Measurements from ENCODE around the gene ADGRD2. TPM values are rescaled to one million over a fixed set of nuclear protein-coding genes. Genes with fewer than 3 reads are reported as not detected.
A peak's percentile ranks its signal among the peaks of the same experiment; 100 is the strongest.

The ADGRD2 gene
- total RNA-seq, 1 donor = not detected

GRCh38 chr9:124522121-124523098 lies 72.2 kb downstream of the ADGRD2 start:
- TF ChIP-seq, protein P1, sequence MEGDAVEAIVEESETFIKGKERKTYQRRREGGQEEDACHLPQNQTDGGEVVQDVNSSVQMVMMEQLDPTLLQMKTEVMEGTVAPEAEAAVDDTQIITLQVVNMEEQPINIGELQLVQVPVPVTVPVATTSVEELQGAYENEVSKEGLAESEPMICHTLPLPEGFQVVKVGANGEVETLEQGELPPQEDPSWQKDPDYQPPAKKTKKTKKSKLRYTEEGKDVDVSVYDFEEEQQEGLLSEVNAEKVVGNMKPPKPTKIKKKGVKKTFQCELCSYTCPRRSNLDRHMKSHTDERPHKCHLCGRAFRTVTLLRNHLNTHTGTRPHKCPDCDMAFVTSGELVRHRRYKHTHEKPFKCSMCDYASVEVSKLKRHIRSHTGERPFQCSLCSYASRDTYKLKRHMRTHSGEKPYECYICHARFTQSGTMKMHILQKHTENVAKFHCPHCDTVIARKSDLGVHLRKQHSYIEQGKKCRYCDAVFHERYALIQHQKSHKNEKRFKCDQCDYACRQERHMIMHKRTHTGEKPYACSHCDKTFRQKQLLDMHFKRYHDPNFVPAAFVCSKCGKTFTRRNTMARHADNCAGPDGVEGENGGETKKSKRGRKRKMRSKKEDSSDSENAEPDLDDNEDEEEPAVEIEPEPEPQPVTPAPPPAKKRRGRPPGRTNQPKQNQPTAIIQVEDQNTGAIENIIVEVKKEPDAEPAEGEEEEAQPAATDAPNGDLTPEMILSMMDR (IDR thresholded peaks at IDR 0.05; ENCODE audit: insufficient read depth, low read length) = no peak
- no peak for DNase-seq (ENCODE audit: low read depth)

GRCh38 chr9:124526174-124526573 lies 75.9 kb downstream of the ADGRD2 start:
- TF ChIP-seq, protein P1 (IDR thresholded peaks at IDR 0.05; ENCODE audit: insufficient read depth, low read length) = no peak
- DNase-seq (ENCODE audit: low read depth) = no peak
- no peak overlapping the region for H3K4me3 ChIP-seq (ENCODE audit: low read depth, low read length)

More at GRCh38 chr9:124522121-124523098, 72.2 kb downstream of the ADGRD2 start:
- H3K4me3 ChIP-seq (ENCODE audit: low read depth, low read length) = no peak overlapping the region

DNA sequence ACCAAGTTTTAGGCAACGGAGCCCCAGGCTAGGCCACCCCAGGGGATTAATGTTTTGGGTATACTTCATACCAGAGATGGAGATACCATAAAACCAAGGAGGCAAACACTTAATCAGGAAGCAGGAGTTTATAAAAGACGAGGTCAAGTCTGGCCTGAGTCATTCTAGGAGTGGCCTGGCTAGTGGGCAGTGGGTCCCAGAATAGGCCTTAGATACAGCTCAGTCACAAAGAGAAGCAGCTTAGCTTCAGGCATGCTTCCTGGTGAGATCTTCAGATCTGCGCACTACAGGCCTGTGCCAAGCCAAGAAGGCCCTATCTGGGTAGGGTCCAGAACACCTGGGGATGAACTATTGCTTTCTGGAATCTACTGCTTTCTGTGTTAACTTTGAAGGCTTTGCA lies 77.5 kb downstream of the ADGRD2 start:
- H3K4me3 ChIP-seq (ENCODE audit: low read depth, low read length) = no peak overlapping the region
- TF ChIP-seq, protein P1 (IDR thresholded peaks at IDR 0.05; ENCODE audit: insufficient read depth, low read length) = no peak
- DNase-seq (ENCODE audit: low read depth) = peak; percentile 21

Other genes starting within 250 kb of the ADGRD2 start
- gene NEK6, start 192.5 kb upstream of the ADGRD2 start, total RNA-seq (ENCODE audit: low replicate concordance) = 44.7 and 64.3 TPM in 2 replicates
- 59.2 and 209 TPM in 2 replicates for gene PSMB7, start 35.0 kb upstream of the ADGRD2 start, total RNA-seq (ENCODE audit: low replicate concordance)
- not detected in 2 replicates for gene NR5A1, start 56.9 kb downstream of the ADGRD2 start, total RNA-seq (ENCODE audit: low replicate concordance)